Pulmonary artery endothelial cell (primary cell): ENCODE results near the gene TAS2R9. TPM values are rescaled to one million over a fixed set of nuclear protein-coding genes. Genes with fewer than 3 reads are reported as not detected.

ENCODE experiments used
- total RNA-seq: library from RNA; depleted of rRNA; stranded (reverse); fragments of >200 nt; gene quantifications from 2 replicates; pipeline ENCODE4 v1.2.3, GENCODE V29; 2014

TAS2R9 gene
- total RNA-seq, 1 donor from 2014 or later: not detected

Other genes starting within 250 kb of the TAS2R9 start
- 26.1 and 34.1 TPM in 2 replicates for gene MAGOHB, start 196.6 kb downstream of the TAS2R9 start, total RNA-seq
- 21.8 and 25.5 TPM in 2 replicates for gene STYK1, start 136.1 kb downstream of the TAS2R9 start, total RNA-seq
- 206 and 290 TPM in 2 replicates for gene YBX3, start 86.8 kb downstream of the TAS2R9 start, total RNA-seq
- gene TAS2R7, start 7.5 kb downstream of the TAS2R9 start, total RNA-seq: not detected in 2 replicates
- gene TAS2R8, start 2.9 kb downstream of the TAS2R9 start, total RNA-seq: 0.13 TPM in 1 of 2 replicates, not detected in the other
- 0.53 and 0.74 TPM in 2 replicates for gene TAS2R10, start 16.2 kb upstream of the TAS2R9 start, total RNA-seq
- gene PRR4, start 39.3 kb upstream of the TAS2R9 start, total RNA-seq: 0.21 and 0.46 TPM in 2 replicates
- 7.4 and 8.4 TPM in 2 replicates for gene PRH1, start 74.1 kb upstream of the TAS2R9 start, total RNA-seq
- 0.56 and 0.73 TPM in 2 replicates for gene TAS2R13, start 99.4 kb upstream of the TAS2R9 start, total RNA-seq
- not detected in 2 replicates for gene PRH2, start 119.1 kb upstream of the TAS2R9 start, total RNA-seq
- gene TAS2R14, start 129.1 kb upstream of the TAS2R9 start, total RNA-seq: 0.92 and 1.4 TPM in 2 replicates
- gene TAS2R50, start 176.7 kb upstream of the TAS2R9 start, total RNA-seq: 1.1 and 1.6 TPM in 2 replicates
- 2.2 TPM in 2 replicates for gene TAS2R20, start 188.1 kb upstream of the TAS2R9 start, total RNA-seq
- gene TAS2R19, start 212.5 kb upstream of the TAS2R9 start, total RNA-seq: 3.9 and 4.1 TPM in 2 replicates
- gene TAS2R31, start 221.2 kb upstream of the TAS2R9 start, total RNA-seq: 2.6 and 3.2 TPM in 2 replicates